ENCODE results near the gene RIMS1.

Gene RIMS1

DNA sequence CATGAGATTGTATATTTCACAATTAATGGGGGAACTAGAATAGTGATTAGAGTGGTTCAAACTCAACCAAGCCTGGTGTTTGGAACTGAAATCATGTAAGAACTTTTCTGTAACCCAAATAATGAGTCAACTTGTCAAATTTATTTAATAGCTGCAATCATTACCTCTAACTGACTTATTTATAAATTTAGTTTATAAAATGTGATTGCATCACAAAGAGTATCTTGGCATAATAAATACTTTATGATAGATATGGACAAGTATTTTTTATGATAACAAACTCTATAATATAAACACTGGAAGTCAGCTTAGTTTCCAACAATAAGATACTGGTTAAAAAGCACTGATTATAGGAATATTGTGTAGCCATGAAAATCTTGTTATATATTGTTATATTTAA lies 319.1 kb downstream of the RIMS1 start:
- DNase-seq (ENCODE audit: extremely low read depth, low read depth), result no peak
- TF ChIP-seq, protein P1, sequence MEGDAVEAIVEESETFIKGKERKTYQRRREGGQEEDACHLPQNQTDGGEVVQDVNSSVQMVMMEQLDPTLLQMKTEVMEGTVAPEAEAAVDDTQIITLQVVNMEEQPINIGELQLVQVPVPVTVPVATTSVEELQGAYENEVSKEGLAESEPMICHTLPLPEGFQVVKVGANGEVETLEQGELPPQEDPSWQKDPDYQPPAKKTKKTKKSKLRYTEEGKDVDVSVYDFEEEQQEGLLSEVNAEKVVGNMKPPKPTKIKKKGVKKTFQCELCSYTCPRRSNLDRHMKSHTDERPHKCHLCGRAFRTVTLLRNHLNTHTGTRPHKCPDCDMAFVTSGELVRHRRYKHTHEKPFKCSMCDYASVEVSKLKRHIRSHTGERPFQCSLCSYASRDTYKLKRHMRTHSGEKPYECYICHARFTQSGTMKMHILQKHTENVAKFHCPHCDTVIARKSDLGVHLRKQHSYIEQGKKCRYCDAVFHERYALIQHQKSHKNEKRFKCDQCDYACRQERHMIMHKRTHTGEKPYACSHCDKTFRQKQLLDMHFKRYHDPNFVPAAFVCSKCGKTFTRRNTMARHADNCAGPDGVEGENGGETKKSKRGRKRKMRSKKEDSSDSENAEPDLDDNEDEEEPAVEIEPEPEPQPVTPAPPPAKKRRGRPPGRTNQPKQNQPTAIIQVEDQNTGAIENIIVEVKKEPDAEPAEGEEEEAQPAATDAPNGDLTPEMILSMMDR (IDR thresholded peaks at IDR 0.05; ENCODE audit: low read depth, low read length, missing control alignments), result no peak
- no peak overlapping the region for H3K4me3 ChIP-seq (replicated peaks; ENCODE audit: low read depth, low read length)

- TF ChIP-seq, protein P1 (IDR thresholded peaks at IDR 0.05; ENCODE audit: low read depth, low read length, missing control alignments), result no peak
- DNase-seq (ENCODE audit: extremely low read depth, low read depth), result no peak
- H3K4me3 ChIP-seq (replicated peaks; ENCODE audit: low read depth, low read length), result no peak overlapping the region
These were observed 320.3 kb downstream of the RIMS1 start for GRCh38 chr6:72206606-72207005.

GRCh38 chr6:72212686-72213085 lies 326.3 kb downstream of the RIMS1 start:
- TF ChIP-seq, protein P1 (IDR thresholded peaks at IDR 0.05; ENCODE audit: low read depth, low read length, missing control alignments), result no peak
- H3K4me3 ChIP-seq (replicated peaks; ENCODE audit: low read depth, low read length), result no peak overlapping the region
- no peak for DNase-seq (ENCODE audit: extremely low read depth, low read depth)

DNA sequence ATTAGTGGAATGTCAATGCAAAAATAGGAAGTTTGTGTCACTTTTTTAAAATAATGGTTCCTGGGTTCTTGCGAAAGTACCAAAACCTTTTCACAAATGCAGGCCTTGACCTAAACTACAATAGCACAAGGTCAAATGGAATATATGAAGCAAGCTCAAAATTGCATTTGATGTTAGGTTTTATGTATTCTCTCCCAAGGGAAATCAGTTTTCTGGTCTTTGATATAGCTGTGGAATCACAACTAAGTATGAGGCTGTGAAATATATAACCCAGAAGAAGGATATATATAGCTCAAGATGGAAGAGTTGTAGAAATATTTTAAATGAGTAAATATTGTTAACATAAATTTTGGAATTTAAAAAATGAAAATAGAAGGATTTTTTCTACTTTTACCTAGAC lies 327.3 kb downstream of the RIMS1 start:
- TF ChIP-seq, protein P1 (IDR thresholded peaks at IDR 0.05; ENCODE audit: low read depth, low read length, missing control alignments), result no peak
- no peak for DNase-seq (ENCODE audit: extremely low read depth, low read depth)
- H3K4me3 ChIP-seq (replicated peaks; ENCODE audit: low read depth, low read length), result no peak overlapping the region

- TF ChIP-seq, protein P1 (IDR thresholded peaks at IDR 0.05; ENCODE audit: low read depth, low read length, missing control alignments), result no peak
- no peak for DNase-seq (ENCODE audit: extremely low read depth, low read depth)
- H3K4me3 ChIP-seq (replicated peaks; ENCODE audit: low read depth, low read length), result no peak overlapping the region
These were observed 330.1 kb downstream of the RIMS1 start for GRCh38 chr6:72216222-72217068.

- no peak overlapping the region for H3K4me3 ChIP-seq (replicated peaks; ENCODE audit: low read depth, low read length)
- TF ChIP-seq, protein P1 (IDR thresholded peaks at IDR 0.05; ENCODE audit: low read depth, low read length, missing control alignments), result no peak
- no peak for DNase-seq (ENCODE audit: extremely low read depth, low read depth)
These were observed 331.3 kb downstream of the RIMS1 start for GRCh38 chr6:72217626-72218025.

All from HFF-Myc (cell line).